Right lobe of liver (tissue), 6 donors: ENCODE measurements around the gene PSD. TPM values are rescaled to one million over a fixed set of nuclear protein-coding genes. Genes with fewer than 3 reads are reported as not detected.
A peak's percentile ranks its signal among the peaks of the same experiment; 100 is the strongest.

Experiments used
- ATAC-seq, 4 donors: fragments of 200-7000 bp; cut with Tn5 transposase; one replicate each; pipeline ENCODE4 v1.9.1; 2020; ENCODE audit warnings: mild to moderate bottlenecking in 4 of 4, moderate library complexity in 4 of 4
- DNase-seq, 3 donors: peaks; one replicate each; pipeline ENCODE4 v3.0.0-alpha.2; 2020
- H3K27ac ChIP-seq, 3 donors: fragments of 200-600 bp; one replicate each; pipeline ENCODE4 v1.8.0; 2022
- H3K27me3 ChIP-seq, 2 donors: fragments of 200-600 bp; one replicate each; pipeline ENCODE4 v1.8.0; 2022
- H3K36me3 ChIP-seq, 4 donors: fragments of 200-600 bp; sonication (generic) in 1 of 4; one replicate each; pipeline versions ENCODE4 v1.5.1 to v1.8.0; 2017 to 2022; ENCODE audit warnings: control low read depth in 1 of 4
- H3K4me1 ChIP-seq, 4 donors: fragments of 200-600 bp; sonication (generic) in 1 of 4; one replicate each; pipeline versions ENCODE4 v1.5.1 to v1.8.0; 2017 to 2022; ENCODE audit warnings: control low read depth in 1 of 4
- H3K4me3 ChIP-seq, 3 donors: fragments of 200-600 bp; one replicate each; pipeline ENCODE4 v1.8.0; 2022
- H3K9me3 ChIP-seq, 4 donors: fragments of 200-600 bp; sonication (generic) in 1 of 4; one replicate each; pipeline versions ENCODE4 v1.5.1 to v1.8.0; 2017 to 2022; ENCODE audit warnings: control low read depth in 1 of 4
- CTCF ChIP-seq, 4 donors: fragments of 200-600 bp in 3 of 4; fragments of 450-650 bp in 1 of 4; IDR thresholded peaks; one replicate each; pipeline versions ENCODE4 v1.5.1 to v1.8.0; 2016 to 2022; ENCODE audit warnings: antibody characterized with exemption in 4 of 4, mild to moderate bottlenecking in 2 of 4
- POLR2A ChIP-seq: fragments of 450-650 bp; IDR thresholded peaks from one replicate; pipeline ENCODE4 v1.6.1; 2017; ENCODE audit warnings: antibody characterized with exemption, mild to moderate bottlenecking
- WGBS: methylation state at CpG from one replicate; pipeline ENCODE4 v1.1.6; 2018; ENCODE audit warnings: low coverage, low lambda C conversion rate; ENCODE audit not compliant: insufficient coverage; ENCODE audit errors: missing lambda C conversion rate; 5-methylcytosine and 5-hydroxymethylcytosine counted together
- intact Hi-C, 2 donors: fragments of 100-400 bp; cut with DNase I; formaldehyde crosslinking; loops; one replicate each; pipeline versions ENCODE4 v1.11.2 to v1.14.1; 2022
- total RNA-seq, 6 experiments: library from RNA; depleted of rRNA in 2 of 6; stranded (reverse); fragments of >200 nt in 2 of 6; fragmentation: NEBNext Ultra II Directional in 3 of 6; extraction: Animal tissue kit (Norgen Biotek cat#: 25700) in 3 of 6; gene quantifications; one replicate each; pipeline versions ENCODE4 v1.1.0 to v1.2.4, GENCODE V29; 2016 to 2023
- donor health status: DM: no; HTN: yes; CAD: no.
- donor health status: DM: no; HTN: no; CAD: no.
- donor health status: DM: no; HTN: no; CAD: no.
- donor health status: DM: no; HTN: yes; CAD: no.
- donor health status: DM: no; HTN: yes; CAD: no.

PSD gene
- total RNA-seq, 6 experiments from 2014 or later, result 0.12 to 4.6 (median 1.3) TPM

- ATAC-seq (no peak), DNase-seq (no peak)
- intact Hi-C loops, result no loop called here
- Histone ChIP-seq H3K4me3 (peak overlapping the region; percentile 50 to 67 (median 67)), H3K9me3 (no peaks in the 10 kb centered on the region), H3K36me3 (peaks cover 0 to 18% (median 0%) of the 10 kb centered on the region in 4 donors), H3K4me1 (peaks cover 0 to 15% (median 2%) of the 10 kb centered on the region in 4 donors), H3K27ac (peak overlapping the region in 2 of 3 donors; percentile 95 to 96), H3K27me3 (no peaks in the 10 kb centered on the region)
- WGBS, result no CpG with 5 or more reads among the region's 4 CpGs
- TF ChIP-seq POLR2A, result no peak
These were observed 22.3 kb downstream of the PSD start for GRCh38 chr10:102396317-102396650.

- H3K9me3 ChIP-seq, result no peaks in the 10 kb centered on the region
- peaks cover 0 to 15% (median 2%) of the 10 kb centered on the region in 4 donors for H3K4me1 ChIP-seq
- peak; percentile 89 to 94 (median 90) for DNase-seq
- H3K36me3 ChIP-seq, result peaks cover 0 to 13% (median 0%) of the 10 kb centered on the region in 4 donors
- H3K27ac ChIP-seq, result peak within 1 kb of the TSS; percentile 95 to 96 (median 96)
- peak within 1 kb of the TSS; percentile 50 to 67 (median 67) for H3K4me3 ChIP-seq
- no peaks in the 10 kb centered on the region for H3K27me3 ChIP-seq
- WGBS, result 0% methylated on average over 17 of the region's 42 CpGs
- peak; percentile 82 for TF ChIP-seq POLR2A
- no peak for TF ChIP-seq CTCF (IDR thresholded peaks at IDR 0.05)
- intact Hi-C loops, result no loop called here
- ATAC-seq, result peak; percentile 71 to 74 (median 72)
These were observed 22.9 kb downstream of the PSD start, which contains the start of gene NFKB2 for GRCh38 chr10:102395400-102396316. NFKB2 (plus strand) TSS chr10:102395705; CDS start chr10:102395960, 255 bp downstream.

GRCh38 chr10:102394801-102395399, 23.7 kb downstream of the PSD start:
- WGBS, result 0% methylated on average over 9 of the region's 35 CpGs
- ATAC-seq (peak in 2 of 4 donors; percentile 1), DNase-seq (no peak)
- intact Hi-C loops, result no loop called here
- H3K27ac ChIP-seq, result peak overlapping the region; percentile 95 to 96 (median 96)
- H3K27me3 ChIP-seq, result no peaks in the 10 kb centered on the region
- no peaks in the 10 kb centered on the region for H3K9me3 ChIP-seq
- H3K4me3 ChIP-seq, result peak overlapping the region; percentile 50 to 67 (median 67)
- no peak for TF ChIP-seq POLR2A
- TF ChIP-seq CTCF (IDR thresholded peaks at IDR 0.05), result no peak
- H3K36me3 ChIP-seq, result peaks cover 0 to 9% (median 0%) of the 10 kb centered on the region in 4 donors
- peaks cover 0 to 15% (median 2%) of the 10 kb centered on the region in 4 donors for H3K4me1 ChIP-seq

GRCh38 chr10:102394079-102394800, 24.3 kb downstream of the PSD start:
- peak overlapping the region; percentile 50 to 67 (median 67) for H3K4me3 ChIP-seq
- H3K4me1 ChIP-seq, result peaks cover 0 to 12% (median 2%) of the 10 kb centered on the region in 4 donors
- H3K27ac ChIP-seq, result peak overlapping the region; percentile 95 to 96 (median 96)
- peak; percentile 92 for TF ChIP-seq POLR2A
- peak; percentile 2 to 96 (median 54) for TF ChIP-seq CTCF (IDR thresholded peaks at IDR 0.05)
- H3K9me3 ChIP-seq, result no peaks in the 10 kb centered on the region
- 0% methylated on average over 11 of the region's 71 CpGs for WGBS
- H3K36me3 ChIP-seq, result peaks cover 0 to 9% (median 0%) of the 10 kb centered on the region in 4 donors
- ATAC-seq, result peak; percentile 84 to 93 (median 86)
- no peaks in the 10 kb centered on the region for H3K27me3 ChIP-seq
- DNase-seq, result peak; percentile 96 to 98 (median 97)
- intact Hi-C loops, result no loop called here
